ENCODE measurements around the gene CPLANE1. TPM values are rescaled to one million over a fixed set of nuclear protein-coding genes. Genes with fewer than 3 reads are reported as not detected.
"Not testable (repeated sequence)": the region's sequence is repeated elsewhere in the genome, so short reads cannot be mapped to it uniquely, and the experiment has no call there.

CPLANE1 gene
- total and polyA plus RNA-seq, 2 donors = 5.3 to 89.6 TPM

- no peaks in the 10 kb centered on the region for H3K36me3 ChIP-seq (ENCODE audit: insufficient read depth)
- no peak overlapping the region for H3K4me3 ChIP-seq (ENCODE audit: low read depth, low read length)
- DNase-seq (ENCODE audit: extremely low spot score) = no peak
- no peak overlapping the region for H3K27ac ChIP-seq (ENCODE audit: low read depth)
- H3K4me1 ChIP-seq (ENCODE audit: insufficient read depth) = no peaks in the 10 kb centered on the region
- WGBS = 99% methylated on average over 2 of the region's 2 CpGs
Measured at GRCh38 chr5:37190592-37190991, 58.6 kb downstream of the CPLANE1 start.

GRCh38 chr5:37189355-37189754 lies 59.8 kb downstream of the CPLANE1 start:
- 89% methylated on average over 4 of the region's 4 CpGs for WGBS
- no peak overlapping the region for H3K4me3 ChIP-seq (ENCODE audit: low read depth, low read length)
- no peaks in the 10 kb centered on the region for H3K4me1 ChIP-seq (ENCODE audit: insufficient read depth)
- H3K36me3 ChIP-seq (ENCODE audit: insufficient read depth) = peaks cover 2% of the 10 kb centered on the region
- DNase-seq (ENCODE audit: extremely low spot score) = no peak
- no peak overlapping the region for H3K27ac ChIP-seq (ENCODE audit: low read depth)

- Histone ChIP-seq H3K4me3 (ENCODE audit: low read depth, low read length) (no peak overlapping the region), H3K4me1 (ENCODE audit: insufficient read depth) (no peaks in the 10 kb centered on the region), H3K36me3 (ENCODE audit: insufficient read depth) (peaks cover 2% of the 10 kb centered on the region), H3K27ac (ENCODE audit: low read depth) (no peak overlapping the region)
- DNase-seq (ENCODE audit: extremely low spot score) = no peak
- 93% methylated on average over 3 of the region's 3 CpGs for WGBS
Measured at GRCh38 chr5:37187465-37187977, 61.7 kb downstream of the CPLANE1 start.

- H3K27ac ChIP-seq (ENCODE audit: low read depth) = no peak overlapping the region
- no peak for DNase-seq (ENCODE audit: extremely low spot score)
- peaks cover 2% of the 10 kb centered on the region for H3K36me3 ChIP-seq (ENCODE audit: insufficient read depth)
- no peaks in the 10 kb centered on the region for H3K4me1 ChIP-seq (ENCODE audit: insufficient read depth)
- WGBS = 82% methylated on average over 4 of the region's 4 CpGs
- H3K4me3 ChIP-seq (ENCODE audit: low read depth, low read length) = no peak overlapping the region
Measured at GRCh38 chr5:37184748-37185364, 64.3 kb downstream of the CPLANE1 start.

GRCh38 chr5:37182667-37183066 lies 66.5 kb downstream of the CPLANE1 start:
- DNase-seq (ENCODE audit: extremely low spot score) = no peak
- Histone ChIP-seq H3K27ac (ENCODE audit: low read depth) (no peak overlapping the region), H3K4me1 (ENCODE audit: insufficient read depth) (no peaks in the 10 kb centered on the region), H3K4me3 (ENCODE audit: low read depth, low read length) (no peak overlapping the region), H3K36me3 (ENCODE audit: insufficient read depth) (peaks cover 4% of the 10 kb centered on the region)
- WGBS = 73% methylated on average over 1 of the region's 1 CpG

GRCh38 chr5:37174928-37175327 lies 74.2 kb downstream of the CPLANE1 start:
- DNase-seq (ENCODE audit: extremely low spot score) = no peak
- WGBS = 77% methylated on average over 3 of the region's 3 CpGs

DNA sequence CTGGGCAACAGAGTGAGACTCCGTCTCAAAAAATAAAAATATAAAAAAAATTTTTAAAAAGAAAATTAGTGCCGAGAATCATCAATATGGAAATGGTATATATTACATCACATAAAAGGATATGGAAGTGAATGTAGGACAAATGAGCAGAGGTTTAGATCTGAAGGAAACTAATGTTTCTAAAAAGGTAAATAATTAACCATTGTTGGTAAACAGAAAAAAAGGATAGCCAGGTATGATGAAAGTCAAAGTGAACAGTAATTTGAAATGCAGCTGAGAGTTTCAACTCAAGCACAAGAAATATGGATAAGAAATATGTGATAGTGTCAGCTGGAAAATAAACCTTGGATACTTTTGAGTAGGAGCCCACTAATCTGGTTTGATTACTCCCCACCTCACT lies 76.2 kb downstream of the CPLANE1 start:
- H3K4me3 ChIP-seq (ENCODE audit: low read depth, low read length) = no peak overlapping the region
- H3K27ac ChIP-seq (ENCODE audit: low read depth) = no peak overlapping the region
- peaks cover 20% of the 10 kb centered on the region for H3K36me3 ChIP-seq (ENCODE audit: insufficient read depth)
- DNase-seq (ENCODE audit: extremely low spot score) = no peak
- no peaks in the 10 kb centered on the region for H3K4me1 ChIP-seq (ENCODE audit: insufficient read depth)
- 97% methylated on average over 2 of the region's 2 CpGs for WGBS

More at GRCh38 chr5:37174928-37175327, 74.2 kb downstream of the CPLANE1 start:
- Histone ChIP-seq H3K36me3 (ENCODE audit: insufficient read depth) (peaks cover 15% of the 10 kb centered on the region), H3K27ac (ENCODE audit: low read depth) (no peak overlapping the region), H3K4me3 (ENCODE audit: low read depth, low read length) (no peak overlapping the region), H3K4me1 (ENCODE audit: insufficient read depth) (no peaks in the 10 kb centered on the region)

DNA sequence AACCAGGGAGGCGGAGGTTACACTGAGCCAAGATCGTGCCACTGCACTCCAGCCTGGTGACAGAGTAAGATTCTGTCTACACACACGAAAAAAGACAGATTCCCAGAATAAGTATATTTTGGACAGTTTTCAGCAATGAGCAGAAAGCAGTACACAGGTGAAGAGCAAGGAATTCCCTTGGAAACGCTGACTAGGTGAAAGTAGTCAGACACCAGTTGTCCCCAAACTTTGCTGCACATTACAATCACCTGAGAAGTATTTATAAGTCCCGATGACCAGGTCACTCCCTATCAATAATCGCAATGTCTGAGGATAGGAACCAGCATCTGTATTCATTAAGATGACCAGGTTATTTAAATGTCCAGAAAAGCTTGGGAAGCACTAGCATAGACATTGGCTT lies 78.3 kb downstream of the CPLANE1 start:
- Histone ChIP-seq H3K4me1 (ENCODE audit: insufficient read depth) (no peaks in the 10 kb centered on the region), H3K36me3 (ENCODE audit: insufficient read depth) (peaks cover 15% of the 10 kb centered on the region), H3K4me3 (ENCODE audit: low read depth, low read length) (no peak overlapping the region), H3K27ac (ENCODE audit: low read depth) (no peak overlapping the region)
- 94% methylated on average over 6 of the region's 6 CpGs for WGBS
- DNase-seq (ENCODE audit: extremely low spot score) = no peak

GRCh38 chr5:37166197-37166596 lies 83.0 kb downstream of the CPLANE1 start:
- Histone ChIP-seq H3K27ac (ENCODE audit: low read depth) (no peak overlapping the region), H3K4me1 (ENCODE audit: insufficient read depth) (no peaks in the 10 kb centered on the region), H3K36me3 (ENCODE audit: insufficient read depth) (peaks cover 8% of the 10 kb centered on the region), H3K4me3 (ENCODE audit: low read depth, low read length) (no peak overlapping the region)
- 72% methylated on average over 3 of the region's 3 CpGs for WGBS
- DNase-seq (ENCODE audit: extremely low spot score) = no peak

DNA sequence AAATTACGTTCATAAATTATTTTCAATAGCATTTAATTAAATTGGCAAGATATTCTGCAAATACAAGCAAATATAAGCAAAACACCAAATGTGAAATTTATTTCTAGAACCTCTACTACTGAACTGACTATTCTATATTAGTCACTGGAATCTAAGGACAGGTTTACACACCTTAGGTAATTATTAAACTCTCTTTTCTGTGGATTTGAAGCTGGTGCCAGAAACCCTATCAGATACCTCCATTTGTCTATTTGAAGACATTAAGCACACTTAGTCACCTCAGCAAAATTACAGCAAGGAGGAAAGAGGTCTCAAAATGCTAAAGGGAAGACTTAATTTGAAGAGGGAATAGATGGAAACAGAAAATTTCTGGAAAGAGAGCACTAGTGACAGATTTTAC lies 83.4 kb downstream of the CPLANE1 start:
- H3K27ac ChIP-seq (ENCODE audit: low read depth) = no peak overlapping the region
- peaks cover 4% of the 10 kb centered on the region for H3K36me3 ChIP-seq (ENCODE audit: insufficient read depth)
- no peak overlapping the region for H3K4me3 ChIP-seq (ENCODE audit: low read depth, low read length)
- DNase-seq (ENCODE audit: extremely low spot score) = no peak
- 42% methylated on average over 1 of the region's 1 CpG for WGBS
- no peaks in the 10 kb centered on the region for H3K4me1 ChIP-seq (ENCODE audit: insufficient read depth)

- Histone ChIP-seq H3K4me3 (ENCODE audit: low read depth, low read length) (no peak overlapping the region), H3K27ac (ENCODE audit: low read depth) (no peak overlapping the region), H3K36me3 (ENCODE audit: insufficient read depth) (peaks cover 4% of the 10 kb centered on the region), H3K4me1 (ENCODE audit: insufficient read depth) (no peaks in the 10 kb centered on the region)
- no peak for DNase-seq (ENCODE audit: extremely low spot score)
- WGBS = 93% methylated on average over 3 of the region's 3 CpGs
Measured at GRCh38 chr5:37153661-37154060, 95.5 kb downstream of the CPLANE1 start.

DNA sequence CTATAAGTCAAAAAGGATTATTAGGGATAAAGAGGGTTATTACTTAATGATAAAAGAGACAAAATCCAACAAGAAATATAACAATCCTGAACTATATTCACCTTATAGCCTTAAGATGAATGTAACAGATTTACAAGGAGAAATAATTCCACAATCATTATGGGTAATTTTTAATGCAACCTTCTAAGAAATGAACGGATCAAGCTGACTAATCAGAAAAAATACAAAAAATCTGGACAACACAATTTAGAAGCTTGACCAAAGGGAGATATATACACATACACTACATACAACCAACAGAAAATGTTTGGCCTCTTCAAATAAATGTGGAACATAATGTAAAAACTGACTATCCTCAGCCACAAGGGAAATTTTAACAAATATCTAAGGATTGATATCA lies 102.3 kb downstream of the CPLANE1 start:
- WGBS = 90% methylated on average over 1 of the region's 1 CpG
- Histone ChIP-seq H3K27ac (ENCODE audit: low read depth) (no peak overlapping the region), H3K36me3 (ENCODE audit: insufficient read depth) (no peaks in the 10 kb centered on the region), H3K4me1 (ENCODE audit: insufficient read depth) (no peaks in the 10 kb centered on the region), H3K4me3 (ENCODE audit: low read depth, low read length) (no peak overlapping the region)
- no peak for DNase-seq (ENCODE audit: extremely low spot score)

- H3K36me3 ChIP-seq (ENCODE audit: insufficient read depth) = peaks cover 4% of the 10 kb centered on the region
- WGBS = 95% methylated on average over 2 of the region's 2 CpGs
- H3K4me1 ChIP-seq (ENCODE audit: insufficient read depth) = no peaks in the 10 kb centered on the region
- no peak overlapping the region for H3K27ac ChIP-seq (ENCODE audit: low read depth)
- DNase-seq (ENCODE audit: extremely low spot score) = no peak
- H3K4me3 ChIP-seq (ENCODE audit: low read depth, low read length) = no peak overlapping the region
Measured at GRCh38 chr5:37136694-37137093, 112.5 kb downstream of the CPLANE1 start.

DNA sequence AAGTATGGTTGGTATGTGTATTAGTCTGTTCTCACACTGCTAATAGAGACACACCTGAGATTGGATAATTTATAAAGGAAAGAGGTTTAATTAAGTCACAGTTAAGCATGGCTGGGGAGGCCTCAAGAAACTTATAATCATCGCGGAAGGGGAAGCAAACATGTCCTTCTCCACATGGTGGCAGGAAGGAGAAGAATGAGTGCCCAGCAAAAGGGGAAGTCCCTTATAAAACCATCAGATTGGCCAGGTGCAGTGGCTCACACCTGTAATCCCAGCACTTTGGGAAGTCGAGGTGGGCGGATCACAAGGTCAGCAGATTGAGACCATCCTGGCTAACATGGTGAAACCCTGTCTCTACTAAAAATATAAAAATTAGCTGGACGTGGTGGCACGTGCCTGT lies 113.9 kb downstream of the CPLANE1 start:
- 98% methylated on average over 6 of the region's 6 CpGs for WGBS

DNA sequence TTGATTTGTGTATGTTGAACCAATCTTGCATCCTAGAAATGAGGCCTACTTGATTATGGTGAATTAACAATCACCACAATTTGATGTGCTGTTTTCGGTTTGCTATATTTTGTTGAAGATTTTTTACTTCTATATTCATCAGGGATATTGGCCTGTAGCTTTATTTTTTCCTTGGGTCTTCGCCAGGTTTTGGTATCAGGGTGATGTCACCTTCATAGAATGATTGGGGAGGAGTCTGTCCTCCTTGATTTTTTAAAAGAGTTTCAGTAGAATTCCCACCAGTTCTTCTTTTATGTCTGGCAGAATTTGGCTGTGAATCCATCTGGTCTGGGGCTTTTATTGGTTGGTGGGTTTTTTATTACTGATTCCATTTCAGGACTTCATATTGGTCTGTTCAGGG lies 115.2 kb downstream of the CPLANE1 start:
- WGBS = 91% methylated on average over 2 of the region's 2 CpGs
- Histone ChIP-seq H3K4me1 (ENCODE audit: insufficient read depth) (no peaks in the 10 kb centered on the region), H3K36me3 (ENCODE audit: insufficient read depth) (peaks cover 8% of the 10 kb centered on the region), H3K4me3 (ENCODE audit: low read depth, low read length) (no peak overlapping the region), H3K27ac (ENCODE audit: low read depth) (no peak overlapping the region)
- DNase-seq (ENCODE audit: extremely low spot score) = no peak

More for the DNA sequence above, 113.9 kb downstream of the CPLANE1 start:
- not testable (repeated sequence) for DNase-seq (ENCODE audit: extremely low spot score); H3K27ac ChIP-seq (ENCODE audit: low read depth); H3K36me3 ChIP-seq (ENCODE audit: insufficient read depth); H3K4me1 ChIP-seq (ENCODE audit: insufficient read depth); H3K4me3 ChIP-seq (ENCODE audit: low read depth, low read length)
